A549 (cell line): ENCODE measurements around the gene PITPNC1. TPM values are rescaled to one million over a fixed set of nuclear protein-coding genes. Genes with fewer than 3 reads are reported as not detected.

Source experiments
- ATAC-seq, 2 experiments: fragments of 200-7000 bp in 1 of 2; fragments of >200 bp in 1 of 2; cut with Nextera tagmentation in 1 of 2; cut with Tn5 transposase in 1 of 2; 3 replicates each; pipeline versions ENCODE4 v1.8.0 to v1.9.1; 2018 to 2020; ENCODE audit warnings: mild to moderate bottlenecking in 1 of 2, moderate library complexity in 1 of 2
- CTCF ChIA-PET: fragments of 300-600 bp; sonication (Branson Sonifier 250); formaldehyde crosslinking; extraction: SDS; loops from one replicate; lab custom pipeline; 2021; ENCODE audit warnings: antibody characterized with exemption, inconsistent platforms; lab: Yijun Ruan, JAX
- POLR2A ChIA-PET: fragments of 350-600 bp; formaldehyde crosslinking; extraction: SDS; loops from one replicate; lab custom pipeline; 2021; ENCODE audit warnings: antibody characterized with exemption, inconsistent platforms; lab: Yijun Ruan, JAX
- DNase-seq, 2 experiments: peaks; one replicate each; pipeline versions ENCODE4 v3.0.0 to v3.0.0-alpha.2; 2011 to 2016; ENCODE audit warnings: low read depth in 1 of 2, low spot score in 1 of 2
- FAIRE-seq: peaks from 2 replicates; lab custom pipeline; 2011; peaks lifted over from hg19 to GRCh38; lab: Jason Lieb, UNC
- H3K27ac ChIP-seq, 2 experiments: fragments of >200 bp; sonication (Bioruptor Twin); formaldehyde crosslinking; 3 replicates each; pipeline ENCODE4 v1.5.1; 2016 to 2017
- H3K4me1 ChIP-seq: fragments of >200 bp; sonication (Bioruptor Twin); formaldehyde crosslinking; 3 replicates; pipeline ENCODE4 v1.6.1; 2016
- H3K4me2 ChIP-seq: fragments of >200 bp; sonication (Bioruptor Twin); formaldehyde crosslinking; 3 replicates; pipeline ENCODE4 v1.6.1; 2016
- H3K4me3 ChIP-seq: fragments of >200 bp; sonication (Bioruptor Twin); formaldehyde crosslinking; 3 replicates; pipeline ENCODE4 v1.5.1; 2016
- H3K9me3 ChIP-seq: fragments of >200 bp; sonication (Bioruptor Twin); formaldehyde crosslinking; 3 replicates; pipeline ENCODE4 v1.6.1; 2016
- EP300 ChIP-seq, 2 experiments: fragments of >200 bp; sonication (Bioruptor Twin); formaldehyde crosslinking; IDR thresholded peaks; 2 replicates in 1 of 2; 3 replicates in 1 of 2; pipeline ENCODE4 v1.6.1; 2016 to 2017
- FOXS1 ChIP-seq: fragments of 250-450 bp; sonication (Bioruptor Pico); IDR thresholded peaks from 2 replicates; pipeline ENCODE4 v1.5.0; 2020; ENCODE audit warnings: mild to moderate bottlenecking, moderate library complexity
- GATA3 ChIP-seq: IDR thresholded peaks from 2 replicates; pipeline ENCODE4 v1.6.1; 2012; ENCODE audit warnings: borderline replicate concordance
- HDAC2 ChIP-seq: fragments of 200-600 bp; sonication (generic); IDR thresholded peaks from 2 replicates; pipeline ENCODE4 v1.6.1; 2016
- MAFK ChIP-seq: fragments of 450-650 bp; IDR thresholded peaks from 2 replicates; pipeline ENCODE4 v1.6.1; 2014; ENCODE audit not compliant: partially characterized antibody
- NPAS2 ChIP-seq: fragments of 250-450 bp; sonication (Bioruptor Pico); IDR thresholded peaks from 2 replicates; pipeline ENCODE4 v1.8.0; 2022; ENCODE audit warnings: mild to moderate bottlenecking, moderate library complexity, borderline replicate concordance
- PHF8 ChIP-seq: fragments of 200-600 bp; sonication (generic); IDR thresholded peaks from 2 replicates; pipeline ENCODE4 v1.6.1; 2016; ENCODE audit warnings: low read depth, mild to moderate bottlenecking, antibody characterized with exemption, moderate library complexity, borderline replicate concordance
- POLR2AphosphoS2 ChIP-seq: conservative IDR thresholded peaks from 2 replicates; pipeline ENCODE4 v1.6.1; 2012; ENCODE audit warnings: low read length, improper control_type of control experiment, inconsistent platforms
- RFX5 ChIP-seq: fragments of 450-650 bp; IDR thresholded peaks from 2 replicates; pipeline ENCODE4 v1.7.1; 2014; ENCODE audit warnings: antibody characterized with exemption, mild to moderate bottlenecking, moderate library complexity
- RNF2 ChIP-seq: fragments of 200-600 bp; sonication (generic); IDR thresholded peaks from 2 replicates; pipeline ENCODE4 v1.6.1; 2016; ENCODE audit warnings: low read depth, mild to moderate bottlenecking, antibody characterized with exemption, moderate library complexity, borderline replicate concordance
- SMC3 ChIP-seq: fragments of >200 bp; sonication (Bioruptor Twin); formaldehyde crosslinking; IDR thresholded peaks from 3 replicates; pipeline ENCODE4 v1.6.1; 2018; ENCODE audit warnings: inconsistent platforms
- TFCP2L1 ChIP-seq: fragments of 250-450 bp; sonication (Bioruptor Pico); IDR thresholded peaks from 2 replicates; pipeline ENCODE4 v1.5.0; 2021; ENCODE audit warnings: mild to moderate bottlenecking
- TP53 ChIP-seq: fragments of 250-450 bp; sonication (Bioruptor Pico); IDR thresholded peaks from 2 replicates; pipeline ENCODE4 v1.5.0; 2021; ENCODE audit warnings: mild to moderate bottlenecking, moderate library complexity
- ZC3H11A ChIP-seq: fragments of 450-650 bp; IDR thresholded peaks from 2 replicates; pipeline ENCODE4 v1.6.1; 2014; ENCODE audit warnings: antibody characterized with exemption, mild to moderate bottlenecking
- ZNF302 ChIP-seq: fragments of 250-450 bp; sonication (Bioruptor Pico); IDR thresholded peaks from 2 replicates; pipeline ENCODE4 v1.9.0; 2021; ENCODE audit warnings: inconsistent platforms, mild to moderate bottlenecking, moderate library complexity
- ZSCAN20 ChIP-seq: fragments of 250-450 bp; sonication (Bioruptor Pico); IDR thresholded peaks from 2 replicates; pipeline ENCODE4 v1.8.0; 2022; ENCODE audit warnings: mild to moderate bottlenecking, moderate library complexity
- WGBS: methylation state at CpG from one replicate; pipeline ENCODE4 v1.1.6; 2017; ENCODE audit errors: missing lambda C conversion rate; 5-methylcytosine and 5-hydroxymethylcytosine counted together
- polyA plus RNA-seq, 4 experiments: library from polyadenylated mRNA; depleted of rRNA in 3 of 4; stranded (reverse); fragments of >200 nt; fragmentation: RNase III in 1 of 4; extraction: RNeasy Plus Mini Kit Qiagen cat#74134 plus additional on column Dnase treatment in 1 of 4; gene quantifications; 2 replicates in 3 of 4; 3 replicates in 1 of 4; pipeline ENCODE4 v1.2.3, GENCODE V29; 2011 to 2017
- TF ChIP-seq, protein P1 (sequence below): fragments of 250-450 bp; sonication (Bioruptor Pico); IDR thresholded peaks from 2 replicates; pipeline ENCODE4 v1.5.0; 2021; ENCODE audit warnings: mild to moderate bottlenecking, moderate library complexity, borderline replicate concordance
- TF ChIP-seq, protein P2 (sequence below): fragments of >200 bp; sonication (Bioruptor Twin); formaldehyde crosslinking; IDR thresholded peaks from 3 replicates; pipeline ENCODE4 v1.6.1; 2016
- TF ChIP-seq, protein P3 (sequence below): fragments of 200-600 bp; sonication (generic); IDR thresholded peaks from 2 replicates; pipeline ENCODE4 v1.6.1; 2016; ENCODE audit warnings: antibody characterized with exemption, mild to moderate bottlenecking, moderate library complexity
- TF ChIP-seq, protein P4 (sequence below): IDR thresholded peaks from 2 replicates; pipeline ENCODE4 v1.6.1; 2012
- TF ChIP-seq, protein P5 (sequence below): fragments of 150-350 bp; IDR thresholded peaks from 2 replicates; pipeline ENCODE4 v1.6.1; 2014; ENCODE audit warnings: low read depth, mild to moderate bottlenecking, low read length

The PITPNC1 gene
- polyA plus RNA-seq, 2 of the 4 experiments (the other 2 are of a cell fraction): 3.7 to 11.2 TPM

DNA sequence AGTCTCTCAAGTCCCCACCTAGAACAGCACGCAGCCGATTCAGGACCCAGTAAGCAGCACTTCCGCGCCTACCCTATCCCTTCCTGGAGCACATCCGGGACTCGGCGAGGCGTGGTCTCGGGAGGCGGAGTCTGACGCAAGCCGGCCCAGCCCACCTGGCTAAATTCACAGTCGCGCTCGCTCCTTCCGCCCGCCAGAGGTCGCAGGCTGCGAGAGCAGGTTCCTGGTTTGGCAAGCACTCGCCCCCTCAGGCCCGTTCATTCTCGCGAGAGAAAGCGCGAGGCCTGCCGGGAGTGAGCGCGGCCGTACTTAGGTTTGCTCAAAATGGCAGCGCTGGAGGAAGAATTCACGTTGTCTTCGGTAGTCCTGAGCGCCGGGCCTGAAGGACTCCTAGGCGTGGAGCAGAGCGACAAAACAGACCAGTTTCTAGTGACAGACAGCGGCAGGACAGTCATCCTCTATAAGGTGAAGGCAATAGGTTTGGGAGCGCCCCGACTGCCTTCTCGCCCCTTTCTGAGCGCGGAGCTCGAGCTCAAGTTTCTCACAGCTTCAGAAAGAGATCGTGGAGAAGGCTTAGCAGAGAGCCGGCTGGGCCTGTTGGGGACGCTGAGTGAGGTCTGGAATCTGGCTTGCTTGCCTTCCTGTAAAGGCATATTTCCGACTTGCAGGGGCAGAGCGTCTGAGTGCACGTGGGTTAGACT, 340.7 kb downstream of the PITPNC1 start, which contains the start of gene NOL11 (continued):
- TF ChIP-seq, protein P1, sequence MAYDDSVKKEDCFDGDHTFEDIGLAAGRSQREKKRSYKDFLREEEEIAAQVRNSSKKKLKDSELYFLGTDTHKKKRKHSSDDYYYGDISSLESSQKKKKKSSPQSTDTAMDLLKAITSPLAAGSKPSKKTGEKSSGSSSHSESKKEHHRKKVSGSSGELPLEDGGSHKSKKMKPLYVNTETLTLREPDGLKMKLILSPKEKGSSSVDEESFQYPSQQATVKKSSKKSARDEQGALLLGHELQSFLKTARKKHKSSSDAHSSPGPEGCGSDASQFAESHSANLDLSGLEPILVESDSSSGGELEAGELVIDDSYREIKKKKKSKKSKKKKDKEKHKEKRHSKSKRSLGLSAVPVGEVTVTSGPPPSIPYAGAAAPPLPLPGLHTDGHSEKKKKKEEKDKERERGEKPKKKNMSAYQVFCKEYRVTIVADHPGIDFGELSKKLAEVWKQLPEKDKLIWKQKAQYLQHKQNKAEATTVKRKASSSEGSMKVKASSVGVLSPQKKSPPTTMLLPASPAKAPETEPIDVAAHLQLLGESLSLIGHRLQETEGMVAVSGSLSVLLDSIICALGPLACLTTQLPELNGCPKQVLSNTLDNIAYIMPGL (CRISPR knock-in tag): no peak
- no peak for TF ChIP-seq EP300 (IDR thresholded peaks at IDR 0.05)

DNA sequence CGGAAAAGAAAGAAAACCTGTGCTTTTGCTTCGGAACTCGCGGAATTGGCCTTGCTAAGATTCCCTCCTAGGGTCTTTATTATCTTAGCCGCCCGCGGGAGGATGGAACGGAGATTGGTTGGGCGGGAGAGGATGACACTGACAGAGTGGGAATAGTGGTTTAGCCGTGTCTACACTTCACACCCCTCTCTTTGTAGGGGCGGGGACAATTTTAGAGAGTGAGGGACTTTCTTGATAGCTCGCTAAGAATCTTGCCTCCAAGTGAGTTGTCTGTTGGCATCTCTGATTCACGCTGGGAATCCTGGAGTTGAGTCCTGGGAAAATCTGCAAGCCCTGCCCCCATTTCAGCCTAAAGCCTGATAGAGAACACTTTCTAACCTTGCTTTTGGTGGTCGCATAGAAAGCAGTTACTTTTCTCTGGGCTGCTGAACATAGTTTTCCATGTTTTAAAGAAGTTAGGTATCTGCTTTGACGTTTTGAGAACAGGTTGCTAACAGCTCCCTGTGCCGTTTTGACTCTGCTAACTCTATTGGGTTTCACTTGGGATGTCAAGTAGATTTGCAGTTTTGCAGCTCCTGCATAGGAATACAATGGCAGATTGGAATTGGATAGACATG, 341.4 kb downstream of the PITPNC1 start:
- Histone ChIP-seq H3K4me2 (peak overlapping the region; percentile 99), H3K4me1 (peaks cover 17% of the 10 kb centered on the region), H3K9me3 (no peaks in the 10 kb centered on the region), H3K4me3 (peak overlapping the region; percentile 73), H3K27ac (peak overlapping the region; percentile 89 to 93)
- CTCF ChIA-PET: interaction anchor here (0.6 to 4.8 kb wide), 16 partner anchors 8 to 425 kb away, joined by 3 to 37 read pairs (median 4); partner anchors contain the start of gene BPTF
- TF ChIP-seq PHF8: 0 out of 2 replicates have a peak, but pooled peaks have one; percentile 7
- no peak for TF ChIP-seq RFX5
- TF ChIP-seq HDAC2: 0 out of 2 replicates have a peak, but pooled peaks have one; percentile 7
- peak; percentile 32 to 55 for DNase-seq
- POLR2A ChIA-PET: interaction anchor here (0.5 to 1.0 kb wide), 3 partner anchors 60 to 107 kb away, joined by 3 to 8 read pairs (median 4); partner anchors contain the start of gene BPTF
- WGBS: under 1% methylated on average over 16 of the region's 16 CpGs
- ATAC-seq: peak; percentile 36 to 62; a peak in 4 of 6 replicates
- no peak for FAIRE-seq

DNA sequence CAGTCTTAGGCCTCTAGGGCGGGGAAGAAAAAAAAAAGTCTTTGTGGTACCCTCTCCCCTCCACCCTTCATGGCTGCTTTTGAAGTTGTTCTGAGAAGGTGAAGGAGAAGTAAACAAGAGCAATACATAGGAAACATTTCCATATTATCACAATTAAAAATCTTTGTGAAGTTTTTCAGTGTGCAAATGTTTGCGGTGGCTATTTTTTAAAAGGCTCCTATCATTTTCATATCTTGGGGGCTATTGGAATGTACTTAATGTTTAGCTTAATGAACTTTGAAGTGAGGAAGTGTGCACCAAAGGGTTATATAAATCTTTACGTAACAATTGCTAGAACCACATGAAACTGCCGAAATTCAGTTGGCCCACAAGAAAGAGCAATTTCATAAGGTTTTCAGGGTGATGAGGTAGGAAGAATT, 348.3 kb downstream of the PITPNC1 start:
- Histone ChIP-seq H3K27ac (no peak overlapping the region), H3K9me3 (no peaks in the 10 kb centered on the region), H3K4me2 (no peak overlapping the region), H3K4me3 (no peak overlapping the region), H3K4me1 (no peaks in the 10 kb centered on the region)
- ATAC-seq (no peak), DNase-seq (no peak), FAIRE-seq (no peak)
- 96% methylated on average over 4 of the region's 4 CpGs for WGBS
- CTCF ChIA-PET: interaction anchor here (0.8 to 1.1 kb wide), 2 partner anchors 346 to 350 kb away, joined by 3 read pairs; no protein-coding TSS in a partner anchor
- POLR2A ChIA-PET: no interaction called here
- TF ChIP-seq ZNF302 (CRISPR knock-in tag) (no peak), ZC3H11A (no peak), MAFK (no peak), GATA3 (no peak), RNF2 (no peak), SMC3 (no peak), TP53 (no peak), FOXS1 (CRISPR knock-in tag) (no peak), NPAS2 (CRISPR knock-in tag) (no peak), RFX5 (no peak), POLR2AphosphoS2 (no peak), TFCP2L1 (no peak), ZSCAN20 (no peak)
- TF ChIP-seq, protein P2, sequence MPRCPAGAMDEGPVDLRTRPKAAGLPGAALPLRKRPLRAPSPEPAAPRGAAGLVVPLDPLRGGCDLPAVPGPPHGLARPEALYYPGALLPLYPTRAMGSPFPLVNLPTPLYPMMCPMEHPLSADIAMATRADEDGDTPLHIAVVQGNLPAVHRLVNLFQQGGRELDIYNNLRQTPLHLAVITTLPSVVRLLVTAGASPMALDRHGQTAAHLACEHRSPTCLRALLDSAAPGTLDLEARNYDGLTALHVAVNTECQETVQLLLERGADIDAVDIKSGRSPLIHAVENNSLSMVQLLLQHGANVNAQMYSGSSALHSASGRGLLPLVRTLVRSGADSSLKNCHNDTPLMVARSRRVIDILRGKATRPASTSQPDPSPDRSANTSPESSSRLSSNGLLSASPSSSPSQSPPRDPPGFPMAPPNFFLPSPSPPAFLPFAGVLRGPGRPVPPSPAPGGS: no peak
- TF ChIP-seq, protein P3, sequence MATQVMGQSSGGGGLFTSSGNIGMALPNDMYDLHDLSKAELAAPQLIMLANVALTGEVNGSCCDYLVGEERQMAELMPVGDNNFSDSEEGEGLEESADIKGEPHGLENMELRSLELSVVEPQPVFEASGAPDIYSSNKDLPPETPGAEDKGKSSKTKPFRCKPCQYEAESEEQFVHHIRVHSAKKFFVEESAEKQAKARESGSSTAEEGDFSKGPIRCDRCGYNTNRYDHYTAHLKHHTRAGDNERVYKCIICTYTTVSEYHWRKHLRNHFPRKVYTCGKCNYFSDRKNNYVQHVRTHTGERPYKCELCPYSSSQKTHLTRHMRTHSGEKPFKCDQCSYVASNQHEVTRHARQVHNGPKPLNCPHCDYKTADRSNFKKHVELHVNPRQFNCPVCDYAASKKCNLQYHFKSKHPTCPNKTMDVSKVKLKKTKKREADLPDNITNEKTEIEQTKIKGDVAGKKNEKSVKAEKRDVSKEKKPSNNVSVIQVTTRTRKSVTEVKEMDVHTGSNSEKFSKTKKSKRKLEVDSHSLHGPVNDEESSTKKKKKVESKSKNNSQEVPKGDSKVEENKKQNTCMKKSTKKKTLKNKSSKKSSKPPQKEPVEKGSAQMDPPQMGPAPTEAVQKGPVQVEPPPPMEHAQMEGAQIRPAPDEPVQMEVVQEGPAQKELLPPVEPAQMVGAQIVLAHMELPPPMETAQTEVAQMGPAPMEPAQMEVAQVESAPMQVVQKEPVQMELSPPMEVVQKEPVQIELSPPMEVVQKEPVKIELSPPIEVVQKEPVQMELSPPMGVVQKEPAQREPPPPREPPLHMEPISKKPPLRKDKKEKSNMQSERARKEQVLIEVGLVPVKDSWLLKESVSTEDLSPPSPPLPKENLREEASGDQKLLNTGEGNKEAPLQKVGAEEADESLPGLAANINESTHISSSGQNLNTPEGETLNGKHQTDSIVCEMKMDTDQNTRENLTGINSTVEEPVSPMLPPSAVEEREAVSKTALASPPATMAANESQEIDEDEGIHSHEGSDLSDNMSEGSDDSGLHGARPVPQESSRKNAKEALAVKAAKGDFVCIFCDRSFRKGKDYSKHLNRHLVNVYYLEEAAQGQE: no peak
- TF ChIP-seq, protein P4, sequence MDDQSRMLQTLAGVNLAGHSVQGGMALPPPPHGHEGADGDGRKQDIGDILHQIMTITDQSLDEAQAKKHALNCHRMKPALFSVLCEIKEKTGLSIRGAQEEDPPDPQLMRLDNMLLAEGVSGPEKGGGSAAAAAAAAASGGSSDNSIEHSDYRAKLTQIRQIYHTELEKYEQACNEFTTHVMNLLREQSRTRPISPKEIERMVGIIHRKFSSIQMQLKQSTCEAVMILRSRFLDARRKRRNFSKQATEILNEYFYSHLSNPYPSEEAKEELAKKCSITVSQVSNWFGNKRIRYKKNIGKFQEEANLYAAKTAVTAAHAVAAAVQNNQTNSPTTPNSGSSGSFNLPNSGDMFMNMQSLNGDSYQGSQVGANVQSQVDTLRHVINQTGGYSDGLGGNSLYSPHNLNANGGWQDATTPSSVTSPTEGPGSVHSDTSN: no peak
- TF ChIP-seq, protein P5, sequence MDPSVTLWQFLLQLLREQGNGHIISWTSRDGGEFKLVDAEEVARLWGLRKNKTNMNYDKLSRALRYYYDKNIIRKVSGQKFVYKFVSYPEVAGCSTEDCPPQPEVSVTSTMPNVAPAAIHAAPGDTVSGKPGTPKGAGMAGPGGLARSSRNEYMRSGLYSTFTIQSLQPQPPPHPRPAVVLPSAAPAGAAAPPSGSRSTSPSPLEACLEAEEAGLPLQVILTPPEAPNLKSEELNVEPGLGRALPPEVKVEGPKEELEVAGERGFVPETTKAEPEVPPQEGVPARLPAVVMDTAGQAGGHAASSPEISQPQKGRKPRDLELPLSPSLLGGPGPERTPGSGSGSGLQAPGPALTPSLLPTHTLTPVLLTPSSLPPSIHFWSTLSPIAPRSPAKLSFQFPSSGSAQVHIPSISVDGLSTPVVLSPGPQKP: no peak
